ENCODE data around the gene GAK. TPM values are rescaled to one million over a fixed set of nuclear protein-coding genes. Genes with fewer than 3 reads are reported as not detected.
A peak's percentile ranks its signal among the peaks of the same experiment; 100 is the strongest.

GAK gene
- total RNA-seq, 1 donor from 2014 or later, result 130 TPM

DNA sequence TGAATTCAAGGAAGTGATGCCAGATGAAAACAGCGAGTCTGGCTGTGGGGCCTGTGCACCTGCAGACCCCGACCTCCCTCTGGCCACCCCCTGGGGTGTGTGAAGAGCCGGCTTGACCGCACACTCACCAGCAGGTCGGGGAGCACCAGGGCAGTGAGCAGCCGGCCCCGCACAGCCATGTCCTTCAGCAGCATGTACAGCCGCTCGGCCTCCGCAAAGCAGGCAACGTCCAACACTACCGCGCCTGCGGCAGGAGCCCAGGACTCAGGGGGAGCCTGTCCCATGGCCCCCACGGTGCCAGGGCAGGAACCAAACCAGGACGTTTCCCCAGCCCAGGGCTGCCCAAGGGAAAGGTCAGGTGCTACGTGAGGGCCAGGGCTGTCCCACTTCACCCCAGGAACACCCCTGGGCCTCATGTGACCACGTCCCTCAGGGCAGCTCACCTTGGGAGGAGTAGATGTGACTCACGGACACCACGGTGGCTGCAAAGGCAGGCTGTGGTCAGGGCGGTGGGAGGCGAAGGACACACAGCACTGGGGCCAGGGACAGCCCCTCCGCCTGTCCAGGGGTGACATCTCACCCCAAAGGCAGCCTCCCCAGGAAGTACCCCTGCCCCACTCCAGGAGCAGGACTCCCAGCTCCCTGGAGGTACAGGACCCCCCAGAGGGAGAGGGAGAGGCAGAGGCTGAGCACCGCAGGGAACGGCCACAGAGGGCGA, 33.1 kb upstream of the GAK start:
- Histone ChIP-seq H3K4me1 (no peaks in the 10 kb centered on the region), H3K27me3 (ENCODE audit: low read depth) (no peaks in the 10 kb centered on the region), H3K9me3 (no peaks in the 10 kb centered on the region), H3K27ac (no peak overlapping the region), H3K36me3 (peaks cover 60% of the 10 kb centered on the region), H3K4me3 (no peak overlapping the region)
- intact Hi-C loops (cut with DNase I), result no loop called here
- TF ChIP-seq, protein P1, sequence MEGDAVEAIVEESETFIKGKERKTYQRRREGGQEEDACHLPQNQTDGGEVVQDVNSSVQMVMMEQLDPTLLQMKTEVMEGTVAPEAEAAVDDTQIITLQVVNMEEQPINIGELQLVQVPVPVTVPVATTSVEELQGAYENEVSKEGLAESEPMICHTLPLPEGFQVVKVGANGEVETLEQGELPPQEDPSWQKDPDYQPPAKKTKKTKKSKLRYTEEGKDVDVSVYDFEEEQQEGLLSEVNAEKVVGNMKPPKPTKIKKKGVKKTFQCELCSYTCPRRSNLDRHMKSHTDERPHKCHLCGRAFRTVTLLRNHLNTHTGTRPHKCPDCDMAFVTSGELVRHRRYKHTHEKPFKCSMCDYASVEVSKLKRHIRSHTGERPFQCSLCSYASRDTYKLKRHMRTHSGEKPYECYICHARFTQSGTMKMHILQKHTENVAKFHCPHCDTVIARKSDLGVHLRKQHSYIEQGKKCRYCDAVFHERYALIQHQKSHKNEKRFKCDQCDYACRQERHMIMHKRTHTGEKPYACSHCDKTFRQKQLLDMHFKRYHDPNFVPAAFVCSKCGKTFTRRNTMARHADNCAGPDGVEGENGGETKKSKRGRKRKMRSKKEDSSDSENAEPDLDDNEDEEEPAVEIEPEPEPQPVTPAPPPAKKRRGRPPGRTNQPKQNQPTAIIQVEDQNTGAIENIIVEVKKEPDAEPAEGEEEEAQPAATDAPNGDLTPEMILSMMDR (IDR thresholded peaks at IDR 0.05), result no peak
- ATAC-seq, result no peak
- no peak for DNase-seq

- no peaks in the 10 kb centered on the region for H3K4me1 ChIP-seq
- TF ChIP-seq, protein P1 (IDR thresholded peaks at IDR 0.05), result no peak
- H3K27ac ChIP-seq, result no peak overlapping the region
- no peak for ATAC-seq
- no peaks in the 10 kb centered on the region for H3K9me3 ChIP-seq
- no peaks in the 10 kb centered on the region for H3K27me3 ChIP-seq (ENCODE audit: low read depth)
- peaks cover 65% of the 10 kb centered on the region for H3K36me3 ChIP-seq
- intact Hi-C loops (cut with DNase I), result no loop called here
- no peak overlapping the region for H3K4me3 ChIP-seq
- no peak for DNase-seq
Observed at GRCh38 chr4:964346-965025, 32.4 kb upstream of the GAK start.

- TF ChIP-seq, protein P1 (IDR thresholded peaks at IDR 0.05), result no peak
- H3K27ac ChIP-seq, result no peak overlapping the region
- H3K27me3 ChIP-seq (ENCODE audit: low read depth), result no peaks in the 10 kb centered on the region
- peaks cover 74% of the 10 kb centered on the region for H3K36me3 ChIP-seq
- DNase-seq, result peak; percentile 37
- intact Hi-C loops (cut with DNase I), result no loop called here
- no peak for ATAC-seq
- H3K4me3 ChIP-seq, result no peak overlapping the region
- H3K9me3 ChIP-seq, result no peaks in the 10 kb centered on the region
- no peaks in the 10 kb centered on the region for H3K4me1 ChIP-seq
Observed at GRCh38 chr4:963276-964225, 31.4 kb upstream of the GAK start.

DNA sequence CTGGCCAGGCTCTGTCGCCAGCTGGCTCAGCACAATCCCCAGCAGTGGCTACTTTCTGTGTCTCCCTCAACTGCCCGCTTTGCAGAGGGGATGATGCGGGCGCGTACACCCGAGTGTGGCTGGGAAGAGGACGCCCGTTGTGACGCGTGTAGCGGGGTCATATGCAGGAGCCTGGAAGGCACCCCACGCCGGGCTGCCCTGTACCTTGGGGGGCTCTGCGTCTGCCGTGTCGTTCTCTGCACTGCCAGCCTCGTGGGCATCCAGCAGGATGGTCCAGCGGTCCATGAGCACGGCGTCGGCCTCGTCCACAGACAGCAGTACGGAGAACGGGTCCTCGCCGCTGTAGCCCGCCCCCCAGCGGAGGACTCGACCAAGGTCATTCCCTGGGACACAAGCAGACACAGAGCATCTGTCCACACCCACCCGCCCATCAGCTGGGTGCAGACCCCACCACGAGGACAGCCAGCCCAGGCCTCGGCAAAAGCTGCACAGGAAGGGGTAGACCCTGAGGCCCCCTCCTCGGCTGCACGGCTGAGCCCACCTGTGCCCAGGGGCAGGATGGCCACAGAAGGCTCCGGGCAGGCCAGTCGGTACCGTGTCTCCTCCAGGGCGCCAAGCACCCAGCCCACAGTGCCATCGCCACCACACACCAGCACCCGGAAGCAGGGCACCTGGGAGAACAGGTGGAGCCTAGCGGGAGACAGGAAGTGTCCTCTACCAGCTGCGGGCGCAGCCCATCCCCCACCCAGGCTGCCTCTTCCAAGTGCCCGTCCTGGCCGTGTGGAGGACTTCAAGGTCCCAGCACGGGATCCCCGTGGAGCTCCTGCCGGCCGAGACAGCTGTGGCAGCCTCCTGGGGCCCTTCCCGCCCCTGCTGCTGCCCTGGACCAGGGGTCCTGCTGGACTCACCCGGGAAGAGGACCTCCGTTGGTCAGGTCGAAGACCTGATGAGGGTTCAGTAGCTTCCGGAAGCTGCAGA, 30.4 kb upstream of the GAK start:
- no peaks in the 10 kb centered on the region for H3K27me3 ChIP-seq (ENCODE audit: low read depth)
- no peak for ATAC-seq
- peaks cover 84% of the 10 kb centered on the region for H3K36me3 ChIP-seq
- H3K9me3 ChIP-seq, result no peaks in the 10 kb centered on the region
- TF ChIP-seq, protein P1 (IDR thresholded peaks at IDR 0.05), result no peak
- no peak overlapping the region for H3K27ac ChIP-seq
- no peaks in the 10 kb centered on the region for H3K4me1 ChIP-seq
- intact Hi-C loops (cut with DNase I), result no loop called here
- H3K4me3 ChIP-seq, result no peak overlapping the region
- peak; percentile 47 for DNase-seq

All from lower lobe of right lung (tissue), 2 donors.